Measurements from ENCODE around the gene SVBP.

SVBP gene

GRCh38 chr1:42797979-42798378 lies 19.2 kb downstream of the SVBP start:
- DNase-seq, result no peak

DNA sequence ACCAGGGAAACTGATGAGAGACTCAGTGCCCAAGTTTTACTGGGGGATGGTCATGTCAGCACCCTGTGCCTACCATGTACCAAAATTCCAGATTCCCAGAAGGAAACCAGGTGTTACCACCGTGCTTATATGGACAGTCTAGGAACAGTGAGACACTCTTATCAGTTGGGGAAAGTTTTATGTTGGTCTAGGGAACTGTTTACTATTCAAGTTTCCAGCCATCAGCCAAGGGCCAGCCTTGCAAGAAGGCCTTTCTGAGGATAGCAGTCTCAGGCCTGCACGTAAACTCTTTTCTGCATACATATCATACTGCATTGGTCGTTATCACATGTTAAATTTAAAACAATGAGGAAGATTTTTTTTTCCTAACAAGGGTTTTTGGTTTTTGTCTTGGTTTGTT lies 19.8 kb downstream of the SVBP start:
- DNase-seq, result no peak

GRCh38 chr1:42793824-42794223 lies 23.4 kb downstream of the SVBP start:
- DNase-seq, result no peak

GRCh38 chr1:42788021-42788420 lies 29.2 kb downstream of the SVBP start:
- DNase-seq, result no peak

DNA sequence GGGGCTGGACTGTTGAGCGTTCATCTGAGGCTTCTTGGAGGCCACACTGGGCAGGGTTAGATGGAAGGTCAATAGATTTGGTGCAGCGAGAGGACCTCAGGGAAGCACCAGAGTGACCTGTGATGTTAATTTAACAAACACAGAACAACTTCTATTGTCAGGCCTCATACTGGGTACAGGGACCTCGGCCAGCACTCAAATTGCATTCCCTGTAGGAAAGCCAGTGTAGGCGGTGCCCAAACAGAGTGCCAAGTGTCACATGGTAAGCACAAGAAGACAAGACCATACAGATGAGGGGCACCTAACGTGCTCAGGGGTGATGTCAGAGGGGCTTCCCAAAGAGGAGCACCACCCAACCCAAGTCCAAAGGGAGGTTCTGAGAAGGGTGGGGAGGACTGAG lies 31.1 kb downstream of the SVBP start:
- DNase-seq, result no peak

DNA sequence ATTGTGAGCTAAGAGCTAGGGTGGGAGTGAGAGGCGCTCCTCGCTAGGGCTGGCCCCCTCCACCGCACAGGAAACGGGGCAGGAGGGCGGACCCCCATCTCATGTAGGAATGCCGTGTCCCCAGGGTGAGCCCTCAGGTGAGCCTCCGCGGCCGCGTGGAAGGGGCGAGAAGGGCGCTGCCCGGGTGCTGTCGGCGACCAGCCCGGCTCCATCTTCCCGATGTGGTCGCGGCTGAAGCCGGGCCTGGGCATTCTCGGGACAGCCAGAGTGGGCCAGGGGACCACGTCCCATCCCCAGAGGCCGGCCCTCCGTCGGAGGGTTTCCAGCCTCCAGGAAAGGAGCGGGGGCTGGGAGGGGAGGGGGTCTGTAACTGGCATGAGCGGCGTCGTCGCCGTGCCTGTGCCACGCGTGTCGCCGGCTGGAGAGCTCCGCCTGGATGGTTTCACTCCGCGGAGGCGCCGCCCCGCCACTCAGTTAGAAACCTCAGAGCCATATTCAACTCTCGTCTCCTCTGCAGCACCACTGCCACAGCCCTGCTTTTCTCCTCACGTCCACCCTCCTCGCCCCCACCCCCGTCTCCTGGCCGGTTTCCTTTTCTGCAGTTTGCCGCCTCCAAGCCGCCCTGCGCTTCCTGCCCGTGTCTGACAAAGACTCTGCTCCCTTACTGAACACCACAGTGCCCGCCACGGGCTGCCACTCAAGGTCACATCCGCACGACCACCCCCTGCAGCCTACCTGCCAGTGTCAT lies 32.1 kb downstream of the SVBP start, which contains the start of gene TMEM269:
TSS of gene TMEM269 (plus strand) at position 46 of the 748 bp plus-strand sequence. CDS start 4,903 bp downstream, outside the sequence.
- no peak for DNase-seq

DNA sequence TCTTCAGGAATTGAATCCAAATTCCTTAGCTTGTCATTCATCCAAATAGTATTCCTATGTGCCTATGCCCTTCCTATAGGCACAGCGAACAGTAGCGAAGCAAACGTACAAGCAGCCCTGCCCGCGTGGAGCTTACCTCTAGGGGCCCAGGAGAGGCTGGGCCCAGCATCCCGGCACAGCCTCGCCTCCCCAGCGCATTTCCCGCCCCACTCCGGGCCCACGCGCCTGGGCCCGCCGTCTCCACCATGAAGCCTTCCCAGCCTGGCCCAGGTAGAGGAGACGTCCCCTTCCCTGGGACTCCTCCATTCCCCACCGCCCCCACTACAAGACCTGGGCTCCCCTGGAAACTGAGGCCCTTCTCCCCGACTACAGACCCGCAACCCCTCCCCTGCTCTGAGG lies 32.7 kb downstream of the SVBP start:
- no peak for DNase-seq

DNA sequence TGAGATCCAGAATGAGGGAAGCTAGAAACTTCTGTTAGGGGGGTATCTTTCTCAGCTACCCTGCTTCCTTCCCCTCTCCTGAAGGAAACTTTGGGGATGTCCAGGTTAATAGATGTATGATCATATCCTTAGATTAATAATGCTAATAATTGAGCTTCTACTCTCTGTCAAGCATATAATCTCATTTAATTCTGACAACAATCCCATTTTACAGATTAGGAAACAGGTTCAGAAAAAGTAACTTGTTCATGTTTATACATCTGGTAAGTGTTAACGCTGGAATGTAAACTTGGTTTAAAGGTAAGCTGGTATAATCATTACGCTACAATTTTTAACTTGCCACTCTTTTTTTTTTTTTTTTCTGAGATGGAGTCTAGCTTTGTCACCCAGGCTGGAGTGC lies 34.1 kb downstream of the SVBP start:
- no peak for DNase-seq

- no peak for DNase-seq
Observed at GRCh38 chr1:42780176-42780575, 37.0 kb downstream of the SVBP start.

GRCh38 chr1:42779725-42780124 lies 37.5 kb downstream of the SVBP start:
- no peak for DNase-seq

- peak; percentile 27 for DNase-seq
Observed at GRCh38 chr1:42777852-42778251, 39.3 kb downstream of the SVBP start.

- no peak for DNase-seq
Observed at GRCh38 chr1:42776502-42776901, 40.7 kb downstream of the SVBP start.

GRCh38 chr1:42774928-42775526 lies 42.2 kb downstream of the SVBP start:
- DNase-seq, result no peak

GRCh38 chr1:42773420-42773819 lies 43.8 kb downstream of the SVBP start:
- no peak for DNase-seq

- no peak for DNase-seq
Observed at GRCh38 chr1:42769811-42770210, 47.4 kb downstream of the SVBP start.

DNA sequence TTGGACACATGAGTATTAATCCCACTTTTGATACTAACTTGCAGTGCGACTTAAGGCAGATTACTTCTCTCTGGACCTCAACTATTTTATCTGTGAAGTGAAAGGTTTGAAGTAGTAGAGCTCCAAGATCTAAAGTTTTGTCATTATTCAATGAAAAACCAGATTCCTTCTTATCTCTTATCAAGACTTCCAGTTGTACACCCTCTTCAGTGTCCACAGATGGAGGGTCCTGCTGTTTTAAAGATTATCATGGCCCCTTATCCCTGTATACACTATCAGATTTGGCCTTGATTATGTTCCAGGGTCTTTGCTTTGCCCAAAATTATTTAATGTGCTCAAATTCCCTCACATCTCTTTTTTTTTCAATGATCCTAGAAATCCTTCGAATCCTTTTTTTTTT lies 49.0 kb downstream of the SVBP start:
- DNase-seq, result no peak

DNA sequence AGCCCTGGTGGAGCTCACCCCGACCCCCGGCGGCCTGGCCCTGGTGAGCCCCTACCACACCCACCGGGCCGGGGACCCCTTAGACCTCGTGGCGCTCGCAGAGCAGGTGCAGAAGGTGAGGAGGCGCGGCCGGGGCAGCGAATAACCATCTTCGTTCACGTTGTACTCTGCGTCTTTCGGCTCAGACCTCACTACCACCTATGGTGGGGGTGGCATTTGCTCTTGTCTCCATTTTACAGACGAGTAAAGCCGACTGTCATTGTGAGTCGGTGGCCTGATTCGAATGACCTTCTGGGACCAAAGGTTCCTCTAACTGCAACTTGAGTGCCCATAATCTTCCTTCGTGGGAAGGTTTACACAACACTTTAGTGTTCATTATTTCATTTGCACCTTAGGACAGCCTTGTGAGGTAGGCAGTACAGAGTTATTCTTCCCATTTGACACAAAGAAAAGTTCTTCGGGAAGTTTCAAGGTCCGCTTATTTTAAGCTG lies 49.6 kb downstream of the SVBP start:
- DNase-seq, result no peak

DNA sequence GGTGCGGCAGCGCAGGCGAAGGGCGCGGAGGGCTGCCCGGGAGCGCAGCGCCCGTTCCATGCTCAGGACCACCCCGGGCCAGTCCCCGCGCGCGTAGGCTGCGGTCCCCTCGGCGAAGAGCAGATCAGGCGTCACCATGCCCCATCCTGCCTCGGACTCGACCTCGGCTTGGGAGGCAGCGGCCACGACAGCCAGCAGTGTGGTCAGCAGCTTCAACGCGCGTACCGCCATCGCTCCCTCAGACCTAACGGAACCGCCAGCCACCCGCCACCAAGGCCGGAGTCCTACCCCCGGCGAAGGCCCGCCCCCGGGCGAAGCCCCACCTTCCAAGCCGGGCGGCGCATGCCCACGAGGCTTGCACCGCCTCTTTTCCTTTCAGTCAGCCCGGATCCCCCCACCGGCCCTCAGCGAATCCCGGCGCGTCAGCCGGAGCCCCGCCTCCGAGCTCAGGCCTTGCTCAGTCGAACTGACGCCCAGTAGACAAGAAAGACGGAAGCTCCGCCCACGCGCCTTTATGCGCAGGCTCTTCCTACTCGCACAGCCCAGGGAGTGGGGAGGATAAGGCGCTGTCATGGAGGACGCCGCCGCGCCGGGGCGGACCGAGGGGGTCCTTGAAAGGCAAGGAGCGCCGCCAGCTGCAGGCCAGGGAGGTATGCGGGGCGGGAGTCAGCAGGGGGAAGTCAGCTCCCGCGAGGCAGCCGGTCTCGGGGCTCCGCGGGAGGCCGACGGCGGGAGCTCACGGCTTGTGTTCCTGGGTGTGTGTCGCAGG lies 50.3 kb downstream of the SVBP start, which contains the start of the genes C1orf50 and P3H1:
TSS of gene C1orf50 (plus strand) at position 509 of the 769 bp plus-strand sequence. CDS start at position 572, 63 bp downstream.
TSS of gene P3H1 (minus strand) at position 288 of the 769 bp plus-strand sequence. CDS start at position 231, 57 bp downstream.
- DNase-seq, result peak; percentile 99

GRCh38 chr1:42765832-42766740 lies 51.1 kb downstream of the SVBP start:
- DNase-seq, result peak; percentile 85

DNA sequence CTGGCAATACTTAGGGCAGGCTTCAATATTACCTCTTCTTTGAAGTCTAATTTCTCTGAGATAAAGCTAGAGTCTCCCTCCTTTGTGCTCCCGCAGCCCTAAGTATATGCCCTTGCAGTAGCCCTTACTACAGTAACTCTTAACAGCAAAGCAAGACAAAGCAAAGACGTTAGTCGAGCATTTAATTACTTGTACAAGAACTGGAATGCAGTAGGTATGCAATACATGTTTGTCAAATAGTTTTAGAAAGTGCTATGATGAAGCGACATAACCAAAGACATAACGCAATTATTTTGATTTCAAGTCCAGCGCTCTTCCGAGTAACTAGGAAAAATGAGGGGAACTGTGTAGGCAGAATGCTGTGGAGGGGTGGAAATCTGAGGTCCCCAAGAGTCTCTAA lies 51.9 kb downstream of the SVBP start:
- peak; percentile 39 for DNase-seq

DNA sequence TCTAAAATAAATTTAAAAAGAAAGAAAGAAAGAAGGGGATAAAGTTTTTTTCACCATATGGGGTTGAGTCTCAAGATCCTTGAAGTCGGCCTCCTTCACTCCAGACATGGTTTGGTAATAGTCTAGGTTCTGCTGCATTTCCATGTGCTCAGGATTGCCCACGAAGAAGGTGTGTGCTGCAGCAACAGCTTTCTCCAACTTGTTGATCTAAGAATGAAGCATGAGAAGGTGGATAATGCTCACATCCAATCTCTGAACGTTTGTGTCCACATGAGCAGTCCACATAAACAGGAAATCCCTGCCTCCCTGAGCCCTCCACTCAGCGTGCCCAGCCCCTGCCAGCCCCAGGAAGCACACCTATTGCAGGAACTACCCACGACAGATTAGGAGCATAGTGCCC lies 54.9 kb downstream of the SVBP start:
- no peak for DNase-seq

DNA sequence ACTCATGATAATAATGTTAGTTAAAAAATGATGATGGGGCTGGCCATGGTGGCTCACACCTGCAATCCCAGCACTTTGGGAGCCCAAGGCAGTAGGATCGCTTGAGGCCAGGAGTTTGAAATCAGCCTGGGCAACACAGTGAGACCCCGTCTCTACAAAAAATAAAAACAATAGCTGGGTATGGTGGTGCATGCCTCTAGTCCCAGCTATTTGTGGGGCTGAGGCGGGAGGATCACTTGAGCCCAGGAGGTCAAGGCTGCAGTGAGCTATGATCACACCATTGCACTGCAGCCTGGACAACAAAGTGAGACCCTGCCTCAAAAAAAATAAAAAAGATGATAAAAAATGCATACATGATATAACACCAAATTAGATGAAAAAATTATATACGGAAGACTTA lies 55.6 kb downstream of the SVBP start:
- no peak for DNase-seq
